ENCODE data around the gene NBAS. TPM values are rescaled to one million over a fixed set of nuclear protein-coding genes. Genes with fewer than 3 reads are reported as not detected.

The NBAS gene
- total and polyA plus RNA-seq, 10 of the 15 experiments (the other 5 are each of a cell fraction or from before 2014, with no cell fraction given): 4.3 to 32.7 (median 20.8) TPM

DNA sequence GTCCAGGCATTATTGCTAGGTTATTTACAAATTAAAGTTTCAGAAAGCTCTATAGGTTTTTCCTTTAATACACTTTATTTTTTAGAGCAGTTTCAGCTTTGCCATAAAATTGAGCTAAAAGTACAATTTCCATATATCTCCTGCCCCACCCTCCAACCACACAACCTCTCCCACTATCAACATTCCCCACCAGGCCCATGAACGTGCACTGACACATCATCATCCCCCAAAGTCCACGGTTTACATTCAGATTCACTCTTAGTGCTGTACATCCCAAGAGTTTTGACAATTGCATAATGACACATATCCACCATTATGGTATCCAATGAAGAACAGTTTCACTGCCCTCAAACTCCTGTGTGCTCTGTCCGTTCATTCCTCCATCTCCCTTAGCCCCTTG, 139.4 kb downstream of the NBAS start:
- no peak overlapping the region for H3K9ac ChIP-seq (ENCODE audit: control insufficient read depth, insufficient read depth, low read length)
- H3K4me2 ChIP-seq (ENCODE audit: control insufficient read depth, insufficient read depth): no peak overlapping the region
- WGBS (ENCODE audit: insufficient coverage, insufficient replicate concordance, low lambda C conversion rate, missing lambda C conversion rate): 67% methylated on average over 3 of the region's 3 CpGs
- ATAC-seq: no peak
- H4K20me1 ChIP-seq (ENCODE audit: control insufficient read depth, insufficient read depth): no peaks in the 10 kb centered on the region
- TF ChIP-seq NR2C1 (IDR thresholded peaks at IDR 0.05): no peak
- no peak for TF ChIP-seq CHD4 (IDR thresholded peaks at IDR 0.05)
- no peak for TF ChIP-seq TCF3 (IDR thresholded peaks at IDR 0.05; ENCODE audit: borderline replicate concordance, insufficient read depth, low read depth, low read length)
- no peak for TF ChIP-seq ATF7 (IDR thresholded peaks at IDR 0.05; ENCODE audit: low read depth)
- TF ChIP-seq NFXL1 (IDR thresholded peaks at IDR 0.05; ENCODE audit: borderline replicate concordance): no peak
- no peak for TF ChIP-seq CBX3 (IDR thresholded peaks at IDR 0.05; ENCODE audit: borderline replicate concordance, low read depth)
- TF ChIP-seq TBL1XR1 (IDR thresholded peaks at IDR 0.05; ENCODE audit: low read depth, low read length): no peak
- TF ChIP-seq YY1 (IDR thresholded peaks at IDR 0.05; ENCODE audit: low read depth, low read length): no peak
- no peak for TF ChIP-seq CREB1 (IDR thresholded peaks at IDR 0.05; ENCODE audit: low read depth)
- TF ChIP-seq RAD21 (IDR thresholded peaks at IDR 0.05; ENCODE audit: insufficient read depth, low read depth, low read length): no peak
- TF ChIP-seq, protein P1, sequence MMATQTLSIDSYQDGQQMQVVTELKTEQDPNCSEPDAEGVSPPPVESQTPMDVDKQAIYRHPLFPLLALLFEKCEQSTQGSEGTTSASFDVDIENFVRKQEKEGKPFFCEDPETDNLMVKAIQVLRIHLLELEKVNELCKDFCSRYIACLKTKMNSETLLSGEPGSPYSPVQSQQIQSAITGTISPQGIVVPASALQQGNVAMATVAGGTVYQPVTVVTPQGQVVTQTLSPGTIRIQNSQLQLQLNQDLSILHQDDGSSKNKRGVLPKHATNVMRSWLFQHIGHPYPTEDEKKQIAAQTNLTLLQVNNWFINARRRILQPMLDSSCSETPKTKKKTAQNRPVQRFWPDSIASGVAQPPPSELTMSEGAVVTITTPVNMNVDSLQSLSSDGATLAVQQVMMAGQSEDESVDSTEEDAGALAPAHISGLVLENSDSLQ (IDR thresholded peaks at IDR 0.05): no peak
- no peak for TF ChIP-seq EP300 (IDR thresholded peaks at IDR 0.05; ENCODE audit: borderline replicate concordance in 1 of 2, control insufficient read depth in 1 of 2, low read depth in 2 of 2, low read length in 2 of 2)
- TF ChIP-seq ASH2L (IDR thresholded peaks at IDR 0.05; ENCODE audit: borderline replicate concordance, low read depth): no peak
- TF ChIP-seq, protein P2, sequence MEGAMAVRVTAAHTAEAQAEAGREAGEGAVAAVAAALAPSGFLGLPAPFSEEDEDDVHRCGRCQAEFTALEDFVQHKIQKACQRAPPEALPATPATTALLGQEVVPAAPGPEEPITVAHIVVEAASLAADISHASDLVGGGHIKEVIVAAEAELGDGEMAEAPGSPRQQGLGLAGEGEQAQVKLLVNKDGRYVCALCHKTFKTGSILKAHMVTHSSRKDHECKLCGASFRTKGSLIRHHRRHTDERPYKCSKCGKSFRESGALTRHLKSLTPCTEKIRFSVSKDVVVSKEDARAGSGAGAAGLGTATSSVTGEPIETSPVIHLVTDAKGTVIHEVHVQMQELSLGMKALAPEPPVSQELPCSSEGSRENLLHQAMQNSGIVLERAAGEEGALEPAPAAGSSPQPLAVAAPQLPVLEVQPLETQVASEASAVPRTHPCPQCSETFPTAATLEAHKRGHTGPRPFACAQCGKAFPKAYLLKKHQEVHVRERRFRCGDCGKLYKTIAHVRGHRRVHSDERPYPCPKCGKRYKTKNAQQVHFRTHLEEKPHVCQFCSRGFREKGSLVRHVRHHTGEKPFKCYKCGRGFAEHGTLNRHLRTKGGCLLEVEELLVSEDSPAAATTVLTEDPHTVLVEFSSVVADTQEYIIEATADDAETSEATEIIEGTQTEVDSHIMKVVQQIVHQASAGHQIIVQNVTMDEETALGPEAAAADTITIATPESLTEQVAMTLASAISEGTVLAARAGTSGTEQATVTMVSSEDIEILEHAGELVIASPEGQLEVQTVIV (IDR thresholded peaks at IDR 0.05; ENCODE audit: borderline replicate concordance, partially characterized antibody): no peak
- TF ChIP-seq ZNF622 (IDR thresholded peaks at IDR 0.05): no peak
- TF ChIP-seq SREBF1 (IDR thresholded peaks at IDR 0.05; ENCODE audit: low read length): no peak
- TF ChIP-seq TAF1 (IDR thresholded peaks at IDR 0.05; ENCODE audit: borderline replicate concordance, low read depth, low read length): no peak
- peaks cover 0 to 2% of the 10 kb centered on the region in 2 experiments; a peak in 1 of 4 replicates for H3K36me3 ChIP-seq (ENCODE audit: control insufficient read depth in 2 of 2, insufficient read depth in 2 of 2, low read length in 1 of 2)
- FAIRE-seq: no peak
- H3K9me3 ChIP-seq (replicated peaks; ENCODE audit: control insufficient read depth, insufficient read depth, low read length): no peaks in the 10 kb centered on the region
- no peak overlapping the region for H3K4me3 ChIP-seq
- intact Hi-C loops (cut with micrococcal nuclease; ENCODE audit: unreplicated experiment): no loop called here
- H3K4me1 ChIP-seq (ENCODE audit: control insufficient read depth, insufficient read depth, low read length): no peaks in the 10 kb centered on the region
- H3K27ac ChIP-seq (ENCODE audit: control insufficient read depth, insufficient read depth): no peak overlapping the region
- ChIA-PET RAD21 (ENCODE audit: unreplicated experiment) (no interaction called here), POLR2A (no interaction called here), SMC1A (ENCODE audit: uncharacterized antibody, unreplicated experiment) (interaction anchor here (1.7 kb wide), 1 partner anchor 10 kb away, joined by 8 read pairs; no protein-coding TSS in a partner anchor), CTCF (interaction anchor here (1.1 kb wide), 1 partner anchor 11 kb away, joined by 3 read pairs; no protein-coding TSS in a partner anchor)
- no peak overlapping the region for H2AFZ ChIP-seq (ENCODE audit: control insufficient read depth, low read depth, low read length)
- in situ Hi-C loops (cut with MboI): no loop called here
- no peaks in the 10 kb centered on the region for H3K27me3 ChIP-seq (replicated peaks in 1 of 2; ENCODE audit: control insufficient read depth in 2 of 2, insufficient read depth in 2 of 2, low read length in 1 of 2)
- no TSS peak for BruUV-seq (replicated peaks)
- no peaks in the 10 kb centered on the region for H3K79me2 ChIP-seq (ENCODE audit: control insufficient read depth, insufficient read depth, low read length)
- DNase-seq (ENCODE audit: low read depth, low spot score): no peak

Measured in GM12878 (cell line).